Mucosa of stomach (tissue), 1 donor: ENCODE data around the gene SLC41A3.
"Not testable (repeated sequence)": the region's sequence is repeated elsewhere in the genome, so short reads cannot be mapped to it uniquely, and the experiment has no call there.

Source experiments
- H3K27me3 ChIP-seq: one replicate; pipeline ENCODE4 v1.7.0; 2013; ENCODE audit warnings: mild to moderate bottlenecking, low read length; ENCODE audit not compliant: control insufficient read depth, insufficient read depth
- H3K36me3 ChIP-seq: one replicate; pipeline ENCODE4 v1.7.0; 2013; ENCODE audit warnings: low read length; ENCODE audit not compliant: control insufficient read depth, insufficient read depth
- H3K4me1 ChIP-seq: one replicate; pipeline ENCODE4 v1.7.0; 2013; ENCODE audit warnings: mild to moderate bottlenecking, low read length; ENCODE audit not compliant: control insufficient read depth, insufficient read depth
- H3K4me3 ChIP-seq: one replicate; pipeline ENCODE4 v1.7.0; 2013; ENCODE audit warnings: low read length
- H3K9ac ChIP-seq: one replicate; pipeline ENCODE4 v1.7.0; 2013; ENCODE audit warnings: mild to moderate bottlenecking, low read length, moderate library complexity
- H3K9me3 ChIP-seq: one replicate; pipeline ENCODE4 v1.7.0; 2013; ENCODE audit warnings: mild to moderate bottlenecking, low read length, moderate library complexity; ENCODE audit not compliant: control insufficient read depth
- donor health status: Pancreatic carcinoma.

SLC41A3 gene

DNA sequence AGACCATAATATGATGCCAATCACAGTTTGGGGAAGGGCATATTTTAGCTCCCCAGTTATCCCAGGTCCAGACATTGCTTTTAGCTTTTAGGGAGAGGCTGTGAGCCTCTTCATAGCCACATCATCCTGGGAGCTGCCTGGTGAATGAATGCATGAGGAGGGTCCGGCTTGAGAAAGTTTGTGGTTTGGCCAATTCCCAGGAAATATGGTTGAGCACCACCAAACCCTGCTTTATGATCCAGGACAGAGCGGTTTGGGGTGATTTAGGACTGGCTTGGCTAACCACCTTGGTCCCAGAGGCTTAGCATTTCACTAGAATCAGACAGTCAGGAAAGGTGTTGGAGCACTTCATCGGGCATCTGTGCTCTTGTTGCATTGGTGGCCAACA, 107.9 kb downstream of the SLC41A3 start:
- H3K9me3 ChIP-seq, H3K9ac ChIP-seq, H3K36me3 ChIP-seq, H3K4me3 ChIP-seq, H3K4me1 ChIP-seq: not testable (repeated sequence)
- peaks cover 12% of the 10 kb centered on the region for H3K27me3 ChIP-seq

DNA sequence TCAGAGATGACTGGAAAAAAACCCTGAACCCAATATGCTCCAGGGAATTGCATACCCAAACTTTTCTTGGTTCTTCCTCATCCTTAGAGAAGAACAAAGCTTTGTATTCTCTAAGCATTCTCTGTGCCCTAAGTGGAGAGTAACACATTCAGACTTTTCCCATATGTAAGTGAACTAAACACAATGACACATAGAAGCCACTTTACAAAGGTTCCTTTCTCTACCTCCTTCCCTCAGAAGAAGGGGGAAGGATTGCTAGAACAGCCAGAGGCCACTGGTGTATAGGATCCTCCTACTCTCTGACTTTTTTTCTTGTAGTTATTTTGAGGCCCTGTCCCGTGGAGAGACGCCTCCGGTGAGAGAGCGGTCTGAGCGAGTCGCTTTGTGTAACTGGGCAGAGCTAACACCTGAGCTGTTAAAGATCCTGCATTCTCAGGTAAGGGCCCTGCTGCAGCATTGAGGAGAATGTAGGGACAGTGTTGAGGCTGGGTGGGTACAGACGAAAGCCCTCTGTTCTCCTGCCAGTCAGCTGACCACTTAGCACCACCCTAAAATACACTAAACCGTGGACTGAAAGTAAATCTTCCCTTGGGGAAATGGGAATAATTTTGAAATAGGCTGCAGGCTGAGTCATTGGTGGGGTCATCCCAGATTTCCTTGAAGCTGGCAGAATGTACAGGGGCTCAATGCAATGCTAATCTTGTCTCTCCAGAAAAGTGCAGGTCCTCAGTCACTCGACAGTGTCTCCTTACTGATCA, 108.5 kb downstream of the SLC41A3 start:
- H3K9me3 ChIP-seq, H3K36me3 ChIP-seq, H3K4me3 ChIP-seq, H3K4me1 ChIP-seq, H3K9ac ChIP-seq: not testable (repeated sequence)
- H3K27me3 ChIP-seq, result peaks cover 15% of the 10 kb centered on the region

DNA sequence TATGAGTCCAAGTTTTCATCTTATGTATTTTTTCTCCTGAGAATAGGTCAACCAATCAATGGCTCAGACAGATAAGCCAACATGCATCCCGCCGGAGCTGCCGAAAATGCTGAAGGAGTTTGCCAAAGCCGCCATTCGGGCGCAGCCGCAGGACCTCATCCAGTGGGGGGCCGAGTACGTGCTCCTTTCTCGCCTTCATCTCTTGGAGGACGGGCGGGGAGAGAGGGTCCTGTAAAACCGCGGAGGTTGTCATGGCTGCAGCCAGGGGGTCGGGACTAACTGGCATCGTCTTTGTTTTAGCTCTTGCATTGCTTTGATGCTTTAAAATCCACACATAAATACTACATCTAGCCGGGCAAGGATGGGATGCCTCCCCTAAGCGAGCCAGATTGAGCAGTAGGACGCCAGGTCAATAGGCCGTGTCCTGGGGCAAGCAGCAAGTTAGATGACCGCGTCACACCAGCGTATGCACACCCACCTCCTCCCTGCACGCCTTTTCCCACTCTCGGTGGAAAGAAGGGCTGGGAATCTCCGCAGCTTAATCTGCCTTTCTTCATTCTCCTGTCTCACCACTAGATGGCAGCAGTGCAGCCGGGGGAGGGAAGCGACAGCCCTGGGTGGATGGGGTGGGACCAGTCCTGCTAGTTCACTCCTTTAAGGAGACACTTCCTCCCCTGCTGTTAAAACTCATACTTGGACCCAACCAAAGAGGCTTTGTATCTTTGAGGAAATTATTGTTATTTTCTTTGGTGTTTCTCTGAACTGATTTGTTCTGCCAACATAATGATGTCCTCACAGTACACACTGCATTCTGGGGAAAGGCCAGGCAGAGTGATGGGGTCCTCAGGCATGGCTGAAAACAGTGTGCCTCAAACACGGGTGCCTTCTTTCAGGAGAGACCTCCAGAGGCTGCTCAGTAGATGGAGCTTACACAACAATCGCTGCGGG, 111.7 kb downstream of the SLC41A3 start:
- H3K4me3 ChIP-seq, H3K9ac ChIP-seq, H3K4me1 ChIP-seq, H3K9me3 ChIP-seq, H3K36me3 ChIP-seq: not testable (repeated sequence)
- peaks cover 23% of the 10 kb centered on the region for H3K27me3 ChIP-seq

DNA sequence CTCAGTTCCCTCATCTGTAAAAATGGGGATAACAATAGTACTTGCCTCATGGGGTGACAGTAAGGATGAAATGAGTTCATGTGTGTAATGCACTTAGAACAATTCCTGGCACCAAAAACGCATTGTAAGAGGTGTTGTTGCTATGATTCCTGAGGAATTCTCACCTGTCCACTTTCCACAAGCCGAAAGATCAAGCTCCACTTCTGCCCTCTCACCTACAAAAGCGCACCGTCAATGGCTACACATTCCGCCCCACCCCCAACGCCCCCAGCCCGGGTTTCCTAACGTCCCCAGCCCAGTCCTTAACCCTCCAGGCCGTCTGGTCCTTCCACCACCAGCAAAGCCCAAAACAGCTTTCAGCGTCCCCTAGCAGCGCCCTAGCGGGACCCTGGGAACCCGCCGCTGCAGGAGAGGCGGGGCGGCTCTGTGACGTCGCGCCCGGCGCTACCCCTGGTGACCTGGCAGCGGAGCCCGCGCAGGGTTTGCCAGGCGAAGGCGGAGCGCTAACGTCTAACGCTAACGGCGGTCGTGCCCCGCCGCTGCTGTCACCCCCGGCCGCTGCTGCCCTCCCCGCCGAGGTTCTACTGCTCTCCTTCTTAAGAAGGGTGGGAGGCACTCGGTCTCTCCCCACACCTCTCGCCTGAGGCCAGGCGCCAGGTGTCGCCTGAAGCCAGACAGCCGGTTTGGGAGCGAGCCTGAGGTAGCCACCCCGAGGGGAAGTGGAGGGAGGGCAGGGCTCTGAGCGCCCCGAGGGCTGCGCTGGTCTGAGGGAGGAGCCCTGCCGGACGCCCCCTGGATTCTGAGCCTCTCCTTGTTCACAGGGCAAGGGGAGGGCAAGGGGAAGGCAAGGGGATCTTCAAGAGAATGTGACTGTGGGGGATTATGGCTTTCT, 115.0 kb downstream of the SLC41A3 start, which contains the start of gene ROPN1B:
Gene ROPN1B (plus strand): TSS at position 478 of the 892 bp plus-strand sequence. CDS start 2,877 bp downstream, outside the sequence.
- not testable (repeated sequence) for H3K36me3 ChIP-seq, H3K4me3 ChIP-seq, H3K9me3 ChIP-seq, H3K9ac ChIP-seq, H3K4me1 ChIP-seq
- H3K27me3 ChIP-seq, result peaks cover 23% of the 10 kb centered on the region

DNA sequence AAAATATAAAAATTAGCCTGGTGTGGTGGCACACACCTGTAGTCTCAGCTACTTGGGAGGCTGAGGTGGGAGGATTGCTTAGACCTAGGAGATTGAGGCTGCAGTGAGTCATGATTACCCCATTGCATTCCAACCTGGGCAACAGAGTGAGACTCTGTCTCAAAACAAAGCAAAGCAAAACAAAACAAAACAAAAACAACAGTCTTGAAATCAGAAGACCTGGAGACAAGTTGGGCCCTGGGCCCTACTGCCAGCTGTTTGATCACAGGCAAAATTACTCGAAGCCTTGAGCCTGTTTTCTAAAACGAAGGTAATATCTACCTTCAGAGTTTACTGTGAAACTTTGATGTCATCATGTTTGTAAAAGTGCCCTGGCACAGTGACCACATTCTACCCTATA, 115.8 kb downstream of the SLC41A3 start:
- not testable (repeated sequence) for H3K4me3 ChIP-seq, H3K9ac ChIP-seq, H3K9me3 ChIP-seq, H3K36me3 ChIP-seq, H3K4me1 ChIP-seq
- H3K27me3 ChIP-seq, result peaks cover 23% of the 10 kb centered on the region

DNA sequence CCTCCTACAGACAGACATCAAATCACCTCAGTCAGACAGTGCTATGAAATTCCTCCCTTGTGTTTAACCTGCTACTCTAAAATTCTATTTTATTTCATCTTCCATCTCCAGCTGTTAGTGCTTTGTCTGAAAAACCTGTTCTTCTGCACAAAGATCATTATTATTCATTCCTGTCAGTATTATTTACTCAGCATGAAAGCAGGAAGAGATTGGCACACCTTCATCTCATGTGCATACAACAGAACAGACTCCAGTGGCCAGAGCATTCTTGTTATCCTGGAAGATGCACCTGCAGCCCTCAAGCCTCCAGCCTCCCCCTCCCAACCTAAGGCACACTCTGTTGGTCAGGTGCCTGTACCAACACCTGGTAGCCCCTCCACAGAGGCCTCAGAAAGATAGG, 116.8 kb downstream of the SLC41A3 start:
- peaks cover 22% of the 10 kb centered on the region for H3K27me3 ChIP-seq
- no peak overlapping the region for H3K9ac ChIP-seq
- peaks cover 3% of the 10 kb centered on the region for H3K4me1 ChIP-seq
- no peaks in the 10 kb centered on the region for H3K36me3 ChIP-seq
- H3K4me3 ChIP-seq, result no peak overlapping the region
- H3K9me3 ChIP-seq, result no peaks in the 10 kb centered on the region

DNA sequence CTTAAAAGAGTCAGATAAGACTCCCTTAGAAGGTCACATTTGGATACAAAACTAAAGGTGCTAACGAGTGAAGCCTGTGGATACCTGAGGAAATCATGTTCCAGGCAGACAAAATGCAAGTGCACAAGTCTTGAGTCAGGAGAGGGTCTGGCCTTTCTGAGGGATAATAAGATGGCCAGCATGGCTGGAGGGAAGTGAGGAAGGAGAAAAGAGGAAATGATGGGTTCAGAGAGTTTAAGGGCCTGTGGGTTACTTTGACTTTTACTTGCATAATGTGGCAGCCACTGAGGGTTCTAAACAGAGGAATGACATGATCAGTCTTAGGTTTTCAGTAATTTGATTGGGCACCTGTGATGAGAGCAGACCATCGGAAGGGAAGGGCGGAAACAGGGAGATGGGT, 118.4 kb downstream of the SLC41A3 start:
- H3K4me1 ChIP-seq, result no peaks in the 10 kb centered on the region
- no peaks in the 10 kb centered on the region for H3K9me3 ChIP-seq
- no peaks in the 10 kb centered on the region for H3K36me3 ChIP-seq
- H3K4me3 ChIP-seq, result no peak overlapping the region
- peaks cover 12% of the 10 kb centered on the region for H3K27me3 ChIP-seq
- H3K9ac ChIP-seq, result no peak overlapping the region

DNA sequence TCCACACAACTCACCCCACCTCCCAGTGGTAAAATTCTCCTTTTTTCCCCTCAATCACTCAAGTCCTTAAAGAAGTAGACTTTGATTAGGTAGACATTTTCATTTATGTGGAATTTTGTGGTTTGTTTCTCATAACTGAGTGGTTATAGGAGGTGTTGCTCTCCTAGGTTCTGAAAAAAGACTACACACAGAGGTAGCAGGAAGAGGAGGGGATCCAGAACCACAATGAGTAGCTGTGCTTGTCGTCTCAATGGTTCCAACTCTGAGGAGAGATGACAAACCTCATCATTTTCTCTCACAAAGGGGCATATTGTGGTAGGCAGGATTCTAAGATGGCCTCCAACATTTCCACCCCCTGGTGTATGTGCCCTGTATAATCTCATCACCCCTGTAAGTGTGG, 120.1 kb downstream of the SLC41A3 start:
- not testable (repeated sequence) for H3K9ac ChIP-seq, H3K36me3 ChIP-seq, H3K4me3 ChIP-seq, H3K4me1 ChIP-seq, H3K9me3 ChIP-seq, H3K27me3 ChIP-seq

DNA sequence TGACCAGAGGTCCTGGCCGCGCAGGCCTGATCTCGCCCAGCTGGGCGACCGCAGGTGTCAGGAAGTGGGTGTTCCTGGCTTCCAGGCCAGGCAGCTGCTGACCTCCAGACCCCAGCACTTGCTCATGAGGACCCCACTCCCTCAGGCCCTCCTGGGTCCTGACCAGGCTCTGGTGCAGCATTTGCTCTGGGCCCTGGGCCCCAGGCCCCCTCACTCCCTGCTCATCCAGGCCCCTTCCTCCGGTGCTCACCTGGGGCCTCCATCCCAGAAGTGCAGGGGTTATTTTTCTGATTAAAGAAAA, 122.7 kb downstream of the SLC41A3 start:
- Histone ChIP-seq H3K36me3 (no peaks in the 10 kb centered on the region), H3K4me3 (no peak overlapping the region), H3K9me3 (no peaks in the 10 kb centered on the region), H3K9ac (no peak overlapping the region), H3K4me1 (no peaks in the 10 kb centered on the region), H3K27me3 (peaks cover 7% of the 10 kb centered on the region)

DNA sequence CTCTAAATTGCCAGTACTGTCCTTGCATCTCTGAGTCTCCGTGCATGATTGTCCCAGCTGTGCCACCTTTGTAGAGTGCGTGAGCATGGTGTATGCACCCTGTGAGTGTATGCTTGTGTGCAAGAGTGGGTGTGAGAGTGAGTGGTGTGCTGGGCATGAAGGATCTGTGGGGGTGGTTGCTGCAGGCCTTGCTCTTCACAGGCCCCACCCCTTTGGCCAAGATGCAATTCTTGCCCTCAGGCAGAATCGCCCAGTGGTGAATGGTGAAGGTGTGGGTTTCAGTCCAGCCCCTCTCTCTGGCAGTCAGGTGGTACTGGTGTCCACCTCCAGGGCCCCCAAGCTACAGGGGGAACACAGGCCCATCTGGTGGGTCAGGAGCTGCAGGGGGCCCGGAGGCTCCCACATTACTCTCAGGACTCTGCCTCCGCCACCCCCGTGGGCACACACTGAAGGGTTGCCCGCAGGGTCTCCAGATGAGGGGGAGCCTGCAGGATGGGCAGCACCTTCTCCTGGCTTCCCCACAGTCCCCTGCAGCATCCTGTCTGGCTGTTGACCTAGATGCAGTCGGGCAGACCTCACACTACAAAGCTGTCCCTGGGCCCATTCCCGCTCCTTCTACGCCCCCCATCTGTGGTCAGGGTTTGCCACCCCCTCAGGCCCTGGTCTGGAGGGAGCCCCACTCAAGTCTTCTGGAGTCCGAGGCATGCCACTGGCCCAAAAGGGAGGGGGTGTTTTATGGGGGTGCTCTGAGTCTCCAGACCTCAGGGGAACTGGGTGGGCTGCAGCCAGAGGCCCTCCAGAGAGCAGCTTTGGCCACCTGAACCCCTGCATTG, 123.3 kb downstream of the SLC41A3 start:
- H3K27me3 ChIP-seq, result peaks cover 7% of the 10 kb centered on the region
- no peaks in the 10 kb centered on the region for H3K36me3 ChIP-seq
- H3K9me3 ChIP-seq, result no peaks in the 10 kb centered on the region
- no peak overlapping the region for H3K4me3 ChIP-seq
- no peaks in the 10 kb centered on the region for H3K4me1 ChIP-seq
- no peak overlapping the region for H3K9ac ChIP-seq

DNA sequence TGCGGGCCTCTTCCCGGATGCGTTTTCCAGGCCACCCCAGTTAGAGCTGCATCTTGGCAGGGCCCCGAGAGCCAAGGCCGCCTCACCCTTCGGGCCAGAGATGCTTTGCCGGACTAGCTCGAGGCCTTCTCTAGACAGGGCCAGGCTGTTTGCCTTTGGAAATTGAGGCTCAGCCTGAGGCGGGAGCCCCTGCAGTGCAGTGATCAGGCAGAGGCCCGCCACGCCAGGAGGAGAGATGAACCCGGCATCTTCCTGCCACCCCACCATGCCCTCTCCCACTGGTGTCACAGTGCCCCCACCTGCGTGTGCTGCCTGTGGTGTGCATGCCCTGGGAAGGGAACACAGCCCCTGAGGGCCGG, 123.9 kb downstream of the SLC41A3 start:
- Histone ChIP-seq H3K27me3 (peaks cover 7% of the 10 kb centered on the region), H3K36me3 (no peaks in the 10 kb centered on the region)

More for the DNA sequence above, 123.9 kb downstream of the SLC41A3 start:
- H3K9me3 ChIP-seq, result no peaks in the 10 kb centered on the region
- no peaks in the 10 kb centered on the region for H3K4me1 ChIP-seq
- no peak overlapping the region for H3K4me3 ChIP-seq
- no peak overlapping the region for H3K9ac ChIP-seq
